K562 (cell line): ENCODE measurements around the gene TMCO2. TPM values are rescaled to one million over a fixed set of nuclear protein-coding genes. Genes with fewer than 3 reads are reported as not detected.
A peak's percentile ranks its signal among the peaks of the same experiment; 100 is the strongest.

Experiments used
- BCL6 ChIP-seq: fragments of 250-450 bp; sonication (Bioruptor Pico); IDR thresholded peaks from 2 replicates; pipeline ENCODE4 v1.4.0; 2020
- CC2D1A ChIP-seq: fragments of 450-650 bp; IDR thresholded peaks from 2 replicates; pipeline ENCODE4 v1.6.1; 2017; ENCODE audit warnings: mild to moderate bottlenecking
- DNMT1 ChIP-seq: fragments of 450-650 bp; IDR thresholded peaks from 2 replicates; pipeline ENCODE4 v1.6.1; 2016; ENCODE audit warnings: antibody characterized with exemption, mild to moderate bottlenecking
- E2F5 ChIP-seq: sonication (generic); formaldehyde crosslinking; IDR thresholded peaks from 2 replicates; pipeline ENCODE4 v1.8.0; 2022; ENCODE audit warnings: mild to moderate bottlenecking, missing genetic modification reagents
- FIP1L1 ChIP-seq: fragments of 200-400 bp; formaldehyde crosslinking; IDR thresholded peaks from 2 replicates; pipeline ENCODE4 v1.6.1; 2018; ENCODE audit warnings: mild to moderate bottlenecking, low read depth, low read length; ENCODE audit not compliant: poor library complexity, severe bottlenecking
- GTF2F1 ChIP-seq: IDR thresholded peaks from 2 replicates; pipeline ENCODE4 v1.6.1; 2011; ENCODE audit warnings: low read depth, low read length, improper control_type of control experiment
- HDAC1 ChIP-seq, 2 experiments: fragments of 450-650 bp; IDR thresholded peaks; 2 replicates each; pipeline ENCODE4 v1.6.1; 2016 to 2017; ENCODE audit warnings: inconsistent platforms in 1 of 2, mild to moderate bottlenecking in 1 of 2, moderate library complexity in 1 of 2
- NR1H2 ChIP-seq: sonication (generic); formaldehyde crosslinking; IDR thresholded peaks from 2 replicates; pipeline ENCODE4 v1.4.0; 2020; ENCODE audit warnings: mild to moderate bottlenecking, missing genetic modification reagents
- POLR2A ChIP-seq: fragments of 450-650 bp; conservative IDR thresholded peaks from 2 replicates; pipeline ENCODE4 v1.6.1; 2016
- U2AF2 ChIP-seq: fragments of 200-400 bp; formaldehyde crosslinking; optimal IDR thresholded peaks from 2 replicates; pipeline ENCODE3; 2017; ENCODE audit warnings: low read depth, mild to moderate bottlenecking, low read length
- ZBTB33 ChIP-seq: sonication (generic); formaldehyde crosslinking; IDR thresholded peaks from 2 replicates; pipeline ENCODE4 v1.8.1; 2023; ENCODE audit warnings: mild to moderate bottlenecking, missing genetic modification reagents
- ZBTB5 ChIP-seq: fragments of 450-650 bp; IDR thresholded peaks from 2 replicates; pipeline ENCODE4 v1.6.1; 2017; ENCODE audit warnings: antibody characterized with exemption
- ZBTB9 ChIP-seq: fragments of 450-650 bp; formaldehyde crosslinking; IDR thresholded peaks from 2 replicates; pipeline ENCODE4 v1.4.0; 2020; ENCODE audit warnings: mild to moderate bottlenecking, moderate library complexity
- ZNF431 ChIP-seq: sonication (generic); formaldehyde crosslinking; IDR thresholded peaks from 2 replicates; pipeline ENCODE4 v1.8.0; 2022; ENCODE audit warnings: mild to moderate bottlenecking, missing genetic modification reagents
- ZNF586 ChIP-seq: fragments of 450-650 bp; formaldehyde crosslinking; conservative IDR thresholded peaks from 2 replicates; pipeline ENCODE4 v1.4.0; 2020; ENCODE audit warnings: mild to moderate bottlenecking, moderate library complexity
- ZNF589 ChIP-seq: fragments of 200-800 bp; sonication (Bioruptor generic); IDR thresholded peaks from 2 replicates; pipeline ENCODE4 v1.6.1; 2016; ENCODE audit warnings: low read depth, missing genetic modification characterization, missing compliant biosample characterization
- ZNF609 ChIP-seq: sonication (generic); formaldehyde crosslinking; IDR thresholded peaks from 2 replicates; pipeline ENCODE4 v1.8.1; 2023; ENCODE audit warnings: missing genetic modification reagents, mild to moderate bottlenecking, borderline replicate concordance
- polyA plus RNA-seq, 8 experiments: library from polyadenylated mRNA; depleted of rRNA in 4 of 8; stranded (reverse) in 5 of 8; unstranded in 3 of 8; fragments of >200 nt; fragmentation: Nextera tagmentation in 2 of 8; fragmentation: Illumina TruSeq in 1 of 8; extraction: Ambion mirVana in 2 of 8; extraction: Trizol in 1 of 8; gene quantifications; 2 replicates each; pipeline versions ENCODE4 v1.2.1 to v1.2.3, GENCODE V29; 2011 to 2014; ENCODE audit warnings: inconsistent platforms in 1 of 8, missing spikeins in 1 of 8
- total RNA-seq, 7 experiments: library from RNA; depleted of rRNA in 6 of 7; stranded (reverse); fragments of >200 nt in 6 of 7; fragmentation: Illumina TruSeq in 2 of 7; extraction: Trizol in 2 of 7; gene quantifications; 2 replicates each; pipeline versions ENCODE4 v1.2.1 to v1.2.3, GENCODE V29; 2011 to 2021; ENCODE audit warnings: low replicate concordance in 1 of 7

Gene TMCO2
- total and polyA plus RNA-seq, 9 of the 15 experiments (the other 6 are each of a cell fraction or from before 2014, with no cell fraction given), result not detected

GRCh38 chr1:40257688-40258444 lies 10.1 kb downstream of the TMCO2 start, which contains the start of gene ZMPSTE24 (continued):
- TF ChIP-seq CC2D1A (peak; percentile 70), POLR2A (peak; percentile 96), FIP1L1 (peak; percentile 90), HDAC1 (IDR thresholded peaks at IDR 0.05) (peak; percentile 95 to 100), ZBTB33 (peak; percentile 65), ZNF431 (CRISPR knock-in tag) (peak; percentile 87), ZNF609 (CRISPR knock-in tag) (peak; percentile 78; the same call in 1 of the 2 replicates), ZNF589 (CRISPR knock-in tag) (peak; percentile 56; the same call in 1 of the 2 replicates), GTF2F1 (peak; percentile 74; the same call in 1 of the 2 replicates), ZBTB9 (CRISPR knock-in tag) (peak; percentile 86), E2F5 (CRISPR knock-in tag) (peak; percentile 13; the same call in 1 of the 2 replicates), U2AF2 (no peak), BCL6 (CRISPR knock-in tag) (peak; percentile 59; the same call in 1 of the 2 replicates), NR1H2 (CRISPR knock-in tag) (peak; percentile 59; the same call in 1 of the 2 replicates), ZNF586 (CRISPR knock-in tag) (no peak), ZBTB5 (no peak), DNMT1 (peak; percentile 65)
